ENCODE data around the gene FRAS1. TPM values are rescaled to one million over a fixed set of nuclear protein-coding genes. Genes with fewer than 3 reads are reported as not detected.
"Not testable (repeated sequence)": the region's sequence is repeated elsewhere in the genome, so short reads cannot be mapped to it uniquely, and the experiment has no call there.

Gene FRAS1
- total RNA-seq, 2 experiments from 2014 or later = not detected

- Mint-ChIP-seq H3K36me3 (ENCODE audit: low read depth) (no peaks in the 10 kb centered on the region), H3K9me3 (peaks cover 3% of the 10 kb centered on the region), H3K4me3 (no peak overlapping the region), H3K4me1 (ENCODE audit: low read depth) (no peaks in the 10 kb centered on the region), H3K27ac (no peak overlapping the region), H3K27me3 (peaks cover 34% of the 10 kb centered on the region)
- no peak overlapping the region for H3K27ac ChIP-seq (ENCODE audit: low read depth in 1 of 2, low read length in 2 of 2)
- ChIA-PET CTCF (no interaction called here), POLR2A (no interaction called here)
- no peaks in the 10 kb centered on the region for H3K36me3 ChIP-seq (ENCODE audit: insufficient read depth, low read length)
- no peaks in the 10 kb centered on the region for H3K4me1 ChIP-seq (ENCODE audit: insufficient read depth, low read length)
- no peaks in the 10 kb centered on the region for H3K9me3 ChIP-seq (ENCODE audit: control insufficient read depth in 1 of 2, insufficient read depth in 1 of 2, low read length in 2 of 2)
- intact Hi-C loops (cut with DNase I, micrococcal nuclease) = no loop called here
- DNase-seq (no peak), ATAC-seq (ENCODE audit: poor library complexity) (no peak)
- H3K27me3 ChIP-seq (ENCODE audit: control insufficient read depth in 1 of 2, insufficient read depth in 2 of 2, low read length in 2 of 2) = peaks cover 0 to 4% of the 10 kb centered on the region in 2 experiments
- no peak overlapping the region for H3K4me3 ChIP-seq (ENCODE audit: low read length)
- no peak for TF ChIP-seq CTCF (IDR thresholded peaks at IDR 0.05)
Measured at GRCh38 chr4:78119698-78120097, 62.6 kb downstream of the FRAS1 start.

GRCh38 chr4:78120144-78120880 lies 63.2 kb downstream of the FRAS1 start:
- Mint-ChIP-seq H3K4me1 (ENCODE audit: low read depth) (no peaks in the 10 kb centered on the region), H3K27me3 (peaks cover 39% of the 10 kb centered on the region), H3K36me3 (ENCODE audit: low read depth) (no peaks in the 10 kb centered on the region), H3K9me3 (peaks cover 3% of the 10 kb centered on the region), H3K4me3 (no peak overlapping the region), H3K27ac (no peak overlapping the region)
- H3K4me3 ChIP-seq (ENCODE audit: low read length) = no peak overlapping the region
- POLR2A ChIA-PET = no interaction called here
- no peaks in the 10 kb centered on the region for H3K4me1 ChIP-seq (ENCODE audit: insufficient read depth, low read length)
- CTCF ChIA-PET = no interaction called here
- no peak overlapping the region for H3K27ac ChIP-seq (ENCODE audit: low read depth in 1 of 2, low read length in 2 of 2)
- DNase-seq (no peak), ATAC-seq (ENCODE audit: poor library complexity) (no peak)
- no peaks in the 10 kb centered on the region for H3K36me3 ChIP-seq (ENCODE audit: insufficient read depth, low read length)
- H3K27me3 ChIP-seq (ENCODE audit: control insufficient read depth in 1 of 2, insufficient read depth in 2 of 2, low read length in 2 of 2) = peaks cover 0 to 4% of the 10 kb centered on the region in 2 experiments
- no peaks in the 10 kb centered on the region for H3K9me3 ChIP-seq (ENCODE audit: control insufficient read depth in 1 of 2, insufficient read depth in 1 of 2, low read length in 2 of 2)
- no peak for TF ChIP-seq CTCF (IDR thresholded peaks at IDR 0.05)
- intact Hi-C loops (cut with DNase I, micrococcal nuclease) = no loop called here

- H3K27me3 Mint-ChIP-seq = peaks cover 39% of the 10 kb centered on the region
- no peak overlapping the region for H3K4me3 ChIP-seq (ENCODE audit: low read length)
- peaks cover 0 to 4% of the 10 kb centered on the region in 2 experiments for H3K9me3 ChIP-seq (ENCODE audit: control insufficient read depth in 1 of 2, insufficient read depth in 1 of 2, low read length in 2 of 2)
- TF ChIP-seq CTCF (IDR thresholded peaks at IDR 0.05) = no peak
- H3K36me3 ChIP-seq (ENCODE audit: insufficient read depth, low read length) = no peaks in the 10 kb centered on the region
- no peak for ATAC-seq (ENCODE audit: poor library complexity)
- POLR2A ChIA-PET = no interaction called here
- H3K27ac Mint-ChIP-seq = no peak overlapping the region
- no peaks in the 10 kb centered on the region for H3K4me1 Mint-ChIP-seq (ENCODE audit: low read depth)
- CTCF ChIA-PET = no interaction called here
- no peak for DNase-seq
- peaks cover 0 to 4% of the 10 kb centered on the region in 2 experiments for H3K27me3 ChIP-seq (ENCODE audit: control insufficient read depth in 1 of 2, insufficient read depth in 2 of 2, low read length in 2 of 2)
- intact Hi-C loops (cut with DNase I, micrococcal nuclease) = no loop called here
- H3K9me3 Mint-ChIP-seq = peaks cover 3% of the 10 kb centered on the region
- H3K4me3 Mint-ChIP-seq = no peak overlapping the region
- no peak overlapping the region for H3K27ac ChIP-seq (ENCODE audit: low read depth in 1 of 2, low read length in 2 of 2)
- H3K4me1 ChIP-seq (ENCODE audit: insufficient read depth, low read length) = no peaks in the 10 kb centered on the region
- H3K36me3 Mint-ChIP-seq (ENCODE audit: low read depth) = no peaks in the 10 kb centered on the region
Measured at GRCh38 chr4:78121338-78121904, 64.3 kb downstream of the FRAS1 start.

GRCh38 chr4:78125834-78126331 lies 68.8 kb downstream of the FRAS1 start:
- intact Hi-C loops (cut with DNase I, micrococcal nuclease); H3K36me3 ChIP-seq (ENCODE audit: insufficient read depth, low read length); H3K4me1 ChIP-seq (ENCODE audit: insufficient read depth, low read length); H3K9me3 ChIP-seq (ENCODE audit: control insufficient read depth in 1 of 2, insufficient read depth in 1 of 2, low read length in 2 of 2); ATAC-seq (ENCODE audit: poor library complexity); H3K4me1 Mint-ChIP-seq (ENCODE audit: low read depth); H3K4me3 Mint-ChIP-seq; H3K4me3 ChIP-seq (ENCODE audit: low read length); H3K27me3 ChIP-seq (ENCODE audit: control insufficient read depth in 1 of 2, insufficient read depth in 2 of 2, low read length in 2 of 2); POLR2A ChIA-PET; H3K9me3 Mint-ChIP-seq; CTCF ChIA-PET; H3K36me3 Mint-ChIP-seq (ENCODE audit: low read depth); H3K27ac Mint-ChIP-seq; DNase-seq; H3K27ac ChIP-seq (ENCODE audit: low read depth in 1 of 2, low read length in 2 of 2): not testable (repeated sequence)
- H3K27me3 Mint-ChIP-seq = peaks cover 39% of the 10 kb centered on the region

Data from CD4-positive, alpha-beta T cell (primary cell).